ENCODE measurements around the gene POP5.

- no peak for TF ChIP-seq EZH2 (IDR thresholded peaks at IDR 0.05)
- TF ChIP-seq POLR2AphosphoS5 (IDR thresholded peaks at IDR 0.05; ENCODE audit: borderline replicate concordance, low read depth, low read length) = no peak
These were observed 37.9 kb upstream of the POP5 start for GRCh38 chr12:120618954-120619615.

Data from SK-N-MC (cell line).